ENCODE results near the gene CYLD.

DNA sequence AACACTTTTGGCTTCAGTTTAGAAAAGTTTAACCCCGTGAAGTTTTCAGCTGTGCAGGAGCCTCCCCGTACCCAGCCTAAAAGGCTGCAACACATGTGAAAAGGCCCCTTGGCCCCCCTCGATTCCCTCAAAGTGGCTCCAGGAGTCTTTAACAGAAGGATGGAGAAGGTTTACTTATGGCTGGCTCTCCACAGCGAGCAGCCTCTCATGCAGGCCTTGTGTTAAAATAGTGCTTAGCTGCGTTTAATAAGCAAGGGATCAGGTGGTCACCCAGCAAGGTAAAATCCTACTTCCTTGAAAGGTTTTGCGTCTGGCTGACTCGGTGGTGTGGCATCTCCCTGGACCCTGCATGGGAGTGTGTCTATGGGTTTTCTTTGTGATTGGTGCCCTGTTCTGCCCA is 8.4 kb upstream of the CYLD start:
- TF ChIP-seq YY1 (IDR thresholded peaks at IDR 0.05; ENCODE audit: low read depth) (no peak), TAF1 (IDR thresholded peaks at IDR 0.05; ENCODE audit: low read depth) (no peak), NFIC (IDR thresholded peaks at IDR 0.05) (no peak), CREB1 (IDR thresholded peaks at IDR 0.05; ENCODE audit: low read depth) (no peak), MAX (IDR thresholded peaks at IDR 0.05) (no peak), CEBPB (IDR thresholded peaks at IDR 0.05) (no peak), TEAD4 (IDR thresholded peaks at IDR 0.05) (no peak), TCF12 (IDR thresholded peaks at IDR 0.05; ENCODE audit: low read depth) (no peak), FOXM1 (IDR thresholded peaks at IDR 0.05; ENCODE audit: borderline replicate concordance, low read depth) (no peak), RAD21 (IDR thresholded peaks at IDR 0.05; ENCODE audit: low read depth) (no peak), ZBTB7A (IDR thresholded peaks at IDR 0.05; ENCODE audit: low read depth) (no peak), REST (IDR thresholded peaks at IDR 0.05; ENCODE audit: low read depth) (no peak)
